OCI-LY7 (cell line): ENCODE data around the gene GRAMD2B.

Source experiments
- EZH2phosphoT487 ChIP-seq: fragments of 200-600 bp; sonication (generic); IDR thresholded peaks from 2 replicates; pipeline ENCODE4 v1.6.1; 2018; ENCODE audit warnings: low read depth, borderline replicate concordance, mild to moderate bottlenecking, mixed run types, antibody characterized with exemption, low read length, moderate library complexity, mixed read lengths
- TF ChIP-seq, protein P1 (sequence below): fragments of 200-600 bp; sonication (generic); conservative IDR thresholded peaks from 2 replicates; pipeline ENCODE4 v1.5.1; 2014; ENCODE audit warnings: mild to moderate bottlenecking, antibody characterized with exemption, low read length, moderate library complexity, mixed read lengths

- TF ChIP-seq, protein P1, sequence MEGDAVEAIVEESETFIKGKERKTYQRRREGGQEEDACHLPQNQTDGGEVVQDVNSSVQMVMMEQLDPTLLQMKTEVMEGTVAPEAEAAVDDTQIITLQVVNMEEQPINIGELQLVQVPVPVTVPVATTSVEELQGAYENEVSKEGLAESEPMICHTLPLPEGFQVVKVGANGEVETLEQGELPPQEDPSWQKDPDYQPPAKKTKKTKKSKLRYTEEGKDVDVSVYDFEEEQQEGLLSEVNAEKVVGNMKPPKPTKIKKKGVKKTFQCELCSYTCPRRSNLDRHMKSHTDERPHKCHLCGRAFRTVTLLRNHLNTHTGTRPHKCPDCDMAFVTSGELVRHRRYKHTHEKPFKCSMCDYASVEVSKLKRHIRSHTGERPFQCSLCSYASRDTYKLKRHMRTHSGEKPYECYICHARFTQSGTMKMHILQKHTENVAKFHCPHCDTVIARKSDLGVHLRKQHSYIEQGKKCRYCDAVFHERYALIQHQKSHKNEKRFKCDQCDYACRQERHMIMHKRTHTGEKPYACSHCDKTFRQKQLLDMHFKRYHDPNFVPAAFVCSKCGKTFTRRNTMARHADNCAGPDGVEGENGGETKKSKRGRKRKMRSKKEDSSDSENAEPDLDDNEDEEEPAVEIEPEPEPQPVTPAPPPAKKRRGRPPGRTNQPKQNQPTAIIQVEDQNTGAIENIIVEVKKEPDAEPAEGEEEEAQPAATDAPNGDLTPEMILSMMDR = no peak
- no peak for TF ChIP-seq EZH2phosphoT487
These were observed 12.6 kb upstream of the GRAMD2B start for GRCh38 chr5:126410623-126411022.
